ENCODE results near the gene ST3GAL5. TPM values are rescaled to one million over a fixed set of nuclear protein-coding genes. Genes with fewer than 3 reads are reported as not detected.
"Not testable (repeated sequence)": the region's sequence is repeated elsewhere in the genome, so short reads cannot be mapped to it uniquely, and the experiment has no call there.

Gene ST3GAL5
- total and polyA plus RNA-seq, 5 donors from 2014 or later: 11.3 to 25.8 (median 14.8) TPM

GRCh38 chr2:85834466-85834865, 54.3 kb downstream of the ST3GAL5 start:
- H3K4me1 ChIP-seq (ENCODE audit: control insufficient read depth, insufficient read depth, low read length, poor library complexity, severe bottlenecking): no peaks in the 10 kb centered on the region
- Mint-ChIP-seq H3K9me3 (peaks cover 0 to 5% (median 1%) of the 10 kb centered on the region in 7 donors), H3K27me3 (no peaks in the 10 kb centered on the region), H3K36me3 (peaks cover 8% of the 10 kb centered on the region), H3K4me3 (no peak overlapping the region), H3K27ac (no peak overlapping the region), H3K4me1 (peaks cover 6 to 21% (median 15%) of the 10 kb centered on the region in 4 donors)
- H3K27me3 ChIP-seq (ENCODE audit: control insufficient read depth, insufficient read depth, low read length): no peaks in the 10 kb centered on the region
- no peak overlapping the region for H3K27ac ChIP-seq (ENCODE audit: insufficient read depth, low read length, poor library complexity, severe bottlenecking)
- no peak overlapping the region for H3K4me3 ChIP-seq (ENCODE audit: low read depth, low read length)
- DNase-seq (no peak), ATAC-seq (ENCODE audit: low read depth in 2 of 2) (no peak)
- H3K9me3 ChIP-seq (ENCODE audit: control insufficient read depth in 2 of 2, low read length in 2 of 2): no peaks in the 10 kb centered on the region
- H3K36me3 ChIP-seq (ENCODE audit: control insufficient read depth, insufficient read depth, low read length): peaks cover 1% of the 10 kb centered on the region

GRCh38 chr2:85831735-85832134, 57.1 kb downstream of the ST3GAL5 start:
- ATAC-seq (ENCODE audit: low read depth in 2 of 2): no peak
- H3K27me3 Mint-ChIP-seq: peaks cover 6% of the 10 kb centered on the region
- no peak overlapping the region for H3K4me3 ChIP-seq (ENCODE audit: low read depth, low read length)
- H3K36me3 ChIP-seq (ENCODE audit: control insufficient read depth, insufficient read depth, low read length): no peaks in the 10 kb centered on the region
- H3K27me3 ChIP-seq (ENCODE audit: control insufficient read depth, insufficient read depth, low read length): peaks cover under 1% of the 10 kb centered on the region
- H3K27ac Mint-ChIP-seq: peak overlapping the region in 1 of 3 donors; percentile 39
- DNase-seq: no peak
- H3K4me3 Mint-ChIP-seq: no peak overlapping the region
- peaks cover 0 to 5% (median 0%) of the 10 kb centered on the region in 7 donors for H3K9me3 Mint-ChIP-seq
- no peaks in the 10 kb centered on the region for H3K9me3 ChIP-seq (ENCODE audit: control insufficient read depth in 2 of 2, low read length in 2 of 2)
- H3K27ac ChIP-seq (ENCODE audit: insufficient read depth, low read length, poor library complexity, severe bottlenecking): no peak overlapping the region
- no peaks in the 10 kb centered on the region for H3K36me3 Mint-ChIP-seq
- peaks cover 6% of the 10 kb centered on the region for H3K4me1 ChIP-seq (ENCODE audit: control insufficient read depth, insufficient read depth, low read length, poor library complexity, severe bottlenecking)
- peaks cover 17 to 27% (median 19%) of the 10 kb centered on the region in 4 donors for H3K4me1 Mint-ChIP-seq

DNA sequence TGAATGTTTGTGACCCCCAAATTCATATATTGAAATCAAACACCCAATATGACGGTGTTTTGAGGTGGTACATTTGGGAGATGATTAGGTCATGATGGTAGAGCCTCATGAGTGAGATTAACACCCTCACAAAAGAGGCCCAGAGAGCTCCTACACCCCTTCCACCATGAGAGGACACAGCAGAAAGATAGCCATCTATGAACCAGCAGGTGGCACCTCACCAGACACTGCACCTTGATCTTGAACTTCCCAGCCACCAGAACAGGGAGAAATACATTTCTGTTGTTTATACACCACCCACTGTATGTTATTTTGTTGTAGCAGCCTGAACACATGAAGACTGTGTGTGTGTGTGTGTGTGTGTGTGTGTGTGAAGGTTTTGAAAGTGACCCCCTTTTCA, 58.1 kb downstream of the ST3GAL5 start:
- Mint-ChIP-seq H3K27me3 (peaks cover 6% of the 10 kb centered on the region), H3K36me3 (no peaks in the 10 kb centered on the region), H3K9me3 (peaks cover 0 to 4% (median 0%) of the 10 kb centered on the region in 7 donors), H3K4me3 (no peak overlapping the region), H3K27ac (peak overlapping the region in 2 of 3 donors; percentile 62 to 63), H3K4me1 (peaks cover 14 to 27% (median 18%) of the 10 kb centered on the region in 4 donors)
- Histone ChIP-seq H3K9me3 (ENCODE audit: control insufficient read depth in 2 of 2, low read length in 2 of 2) (no peaks in the 10 kb centered on the region), H3K4me1 (ENCODE audit: control insufficient read depth, insufficient read depth, low read length, poor library complexity, severe bottlenecking) (peaks cover 6% of the 10 kb centered on the region), H3K36me3 (ENCODE audit: control insufficient read depth, insufficient read depth, low read length) (no peaks in the 10 kb centered on the region), H3K4me3 (ENCODE audit: low read depth, low read length) (no peak overlapping the region), H3K27ac (ENCODE audit: insufficient read depth, low read length, poor library complexity, severe bottlenecking) (no peak overlapping the region), H3K27me3 (ENCODE audit: control insufficient read depth, insufficient read depth, low read length) (peaks cover 6% of the 10 kb centered on the region)
- DNase-seq (peak in 1 of 3 donors; percentile 60), ATAC-seq (ENCODE audit: low read depth in 2 of 2) (no peak)

GRCh38 chr2:85829394-85829793, 59.4 kb downstream of the ST3GAL5 start:
- not testable (repeated sequence) for H3K4me3 ChIP-seq (ENCODE audit: low read depth, low read length); H3K36me3 ChIP-seq (ENCODE audit: control insufficient read depth, insufficient read depth, low read length); H3K4me1 ChIP-seq (ENCODE audit: control insufficient read depth, insufficient read depth, low read length, poor library complexity, severe bottlenecking); DNase-seq; H3K4me3 Mint-ChIP-seq; H3K9me3 Mint-ChIP-seq; H3K36me3 Mint-ChIP-seq; H3K27ac ChIP-seq (ENCODE audit: insufficient read depth, low read length, poor library complexity, severe bottlenecking); ATAC-seq (ENCODE audit: low read depth in 2 of 2); H3K27me3 ChIP-seq (ENCODE audit: control insufficient read depth, insufficient read depth, low read length); H3K27me3 Mint-ChIP-seq; H3K9me3 ChIP-seq (ENCODE audit: control insufficient read depth in 2 of 2, low read length in 2 of 2); H3K27ac Mint-ChIP-seq
- H3K4me1 Mint-ChIP-seq: peaks cover 14 to 27% (median 18%) of the 10 kb centered on the region in 4 donors

DNA sequence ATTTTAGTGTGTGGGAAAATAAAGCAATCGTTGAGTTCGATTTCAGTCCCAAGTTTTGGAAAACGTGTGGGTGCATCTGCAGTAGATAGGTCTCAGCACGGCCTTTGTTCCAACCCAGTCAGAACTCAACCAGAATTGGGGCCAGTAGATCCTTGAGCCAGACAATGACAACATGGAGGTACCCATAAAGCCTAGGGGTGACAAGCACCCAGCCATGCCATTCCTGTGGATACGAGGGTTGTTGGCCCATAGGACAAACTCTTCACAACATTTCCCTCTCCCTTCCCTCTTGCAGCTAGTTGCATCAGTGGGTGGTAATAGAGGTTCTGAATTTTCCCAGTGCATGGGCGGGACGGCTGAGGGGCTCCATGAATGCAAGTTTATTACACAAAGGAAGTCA, 60.1 kb downstream of the ST3GAL5 start:
- H3K27me3 Mint-ChIP-seq: peaks cover 13% of the 10 kb centered on the region
- Histone ChIP-seq H3K27ac (ENCODE audit: insufficient read depth, low read length, poor library complexity, severe bottlenecking) (no peak overlapping the region), H3K4me1 (ENCODE audit: control insufficient read depth, insufficient read depth, low read length, poor library complexity, severe bottlenecking) (peaks cover 6% of the 10 kb centered on the region), H3K36me3 (ENCODE audit: control insufficient read depth, insufficient read depth, low read length) (no peaks in the 10 kb centered on the region), H3K27me3 (ENCODE audit: control insufficient read depth, insufficient read depth, low read length) (peaks cover 6% of the 10 kb centered on the region), H3K9me3 (ENCODE audit: control insufficient read depth in 2 of 2, low read length in 2 of 2) (no peaks in the 10 kb centered on the region), H3K4me3 (ENCODE audit: low read depth, low read length) (no peak overlapping the region)
- no peaks in the 10 kb centered on the region for H3K36me3 Mint-ChIP-seq
- no peak overlapping the region for H3K4me3 Mint-ChIP-seq
- DNase-seq (no peak), ATAC-seq (ENCODE audit: low read depth in 2 of 2) (no peak)
- peaks cover 14 to 27% (median 18%) of the 10 kb centered on the region in 4 donors for H3K4me1 Mint-ChIP-seq
- no peak overlapping the region for H3K27ac Mint-ChIP-seq
- peaks cover 0 to 1% (median 0%) of the 10 kb centered on the region in 7 donors for H3K9me3 Mint-ChIP-seq

GRCh38 chr2:85827879-85828569, 60.8 kb downstream of the ST3GAL5 start:
- H3K4me1 Mint-ChIP-seq: peaks cover 7 to 21% (median 13%) of the 10 kb centered on the region in 4 donors
- no peak for ATAC-seq (ENCODE audit: low read depth in 2 of 2)

GRCh38 chr2:85826990-85827878, 61.6 kb downstream of the ST3GAL5 start:
- DNase-seq (peak; percentile 68 to 82 (median 79)), ATAC-seq (ENCODE audit: low read depth in 2 of 2) (peak; percentile 96 to 98)
- H3K4me1 ChIP-seq (ENCODE audit: control insufficient read depth, insufficient read depth, low read length, poor library complexity, severe bottlenecking): peaks cover 6% of the 10 kb centered on the region
- H3K9me3 ChIP-seq (ENCODE audit: control insufficient read depth in 2 of 2, low read length in 2 of 2): no peaks in the 10 kb centered on the region
- H3K27me3 Mint-ChIP-seq: peaks cover 19% of the 10 kb centered on the region
- H3K4me1 Mint-ChIP-seq: peaks cover 5 to 19% (median 12%) of the 10 kb centered on the region in 4 donors
- no peak overlapping the region for H3K4me3 Mint-ChIP-seq
- peak overlapping the region in 2 of 3 donors; percentile 75 to 89 for H3K27ac Mint-ChIP-seq
- H3K36me3 ChIP-seq (ENCODE audit: control insufficient read depth, insufficient read depth, low read length): no peaks in the 10 kb centered on the region
- H3K27me3 ChIP-seq (ENCODE audit: control insufficient read depth, insufficient read depth, low read length): peaks cover 6% of the 10 kb centered on the region
- H3K27ac ChIP-seq (ENCODE audit: insufficient read depth, low read length, poor library complexity, severe bottlenecking): no peak overlapping the region
- peaks cover 0 to 1% (median 0%) of the 10 kb centered on the region in 7 donors for H3K9me3 Mint-ChIP-seq
- no peaks in the 10 kb centered on the region for H3K36me3 Mint-ChIP-seq
- H3K4me3 ChIP-seq (ENCODE audit: low read depth, low read length): no peak overlapping the region

More at GRCh38 chr2:85827879-85828569, 60.8 kb downstream of the ST3GAL5 start:
- Histone ChIP-seq H3K27me3 (ENCODE audit: control insufficient read depth, insufficient read depth, low read length) (peaks cover 6% of the 10 kb centered on the region), H3K27ac (ENCODE audit: insufficient read depth, low read length, poor library complexity, severe bottlenecking) (no peak overlapping the region), H3K36me3 (ENCODE audit: control insufficient read depth, insufficient read depth, low read length) (no peaks in the 10 kb centered on the region), H3K4me1 (ENCODE audit: control insufficient read depth, insufficient read depth, low read length, poor library complexity, severe bottlenecking) (peaks cover 6% of the 10 kb centered on the region), H3K9me3 (ENCODE audit: control insufficient read depth in 2 of 2, low read length in 2 of 2) (no peaks in the 10 kb centered on the region), H3K4me3 (ENCODE audit: low read depth, low read length) (no peak overlapping the region)
- Mint-ChIP-seq H3K4me3 (peak overlapping the region in 1 of 4 donors; percentile 44), H3K27ac (peak overlapping the region; percentile 54 to 89 (median 75)), H3K36me3 (no peaks in the 10 kb centered on the region), H3K27me3 (peaks cover 16% of the 10 kb centered on the region), H3K9me3 (peaks cover 0 to 1% (median 0%) of the 10 kb centered on the region in 7 donors)
- no peak for DNase-seq

All from CD4-positive, CD25-positive, alpha-beta regulatory T cell (primary cell).